ENCODE data around the gene C16orf74. TPM values are rescaled to one million over a fixed set of nuclear protein-coding genes. Genes with fewer than 3 reads are reported as not detected.

Gene C16orf74
- total RNA-seq, 1 donor from 2014 or later: 0.64 TPM

DNA sequence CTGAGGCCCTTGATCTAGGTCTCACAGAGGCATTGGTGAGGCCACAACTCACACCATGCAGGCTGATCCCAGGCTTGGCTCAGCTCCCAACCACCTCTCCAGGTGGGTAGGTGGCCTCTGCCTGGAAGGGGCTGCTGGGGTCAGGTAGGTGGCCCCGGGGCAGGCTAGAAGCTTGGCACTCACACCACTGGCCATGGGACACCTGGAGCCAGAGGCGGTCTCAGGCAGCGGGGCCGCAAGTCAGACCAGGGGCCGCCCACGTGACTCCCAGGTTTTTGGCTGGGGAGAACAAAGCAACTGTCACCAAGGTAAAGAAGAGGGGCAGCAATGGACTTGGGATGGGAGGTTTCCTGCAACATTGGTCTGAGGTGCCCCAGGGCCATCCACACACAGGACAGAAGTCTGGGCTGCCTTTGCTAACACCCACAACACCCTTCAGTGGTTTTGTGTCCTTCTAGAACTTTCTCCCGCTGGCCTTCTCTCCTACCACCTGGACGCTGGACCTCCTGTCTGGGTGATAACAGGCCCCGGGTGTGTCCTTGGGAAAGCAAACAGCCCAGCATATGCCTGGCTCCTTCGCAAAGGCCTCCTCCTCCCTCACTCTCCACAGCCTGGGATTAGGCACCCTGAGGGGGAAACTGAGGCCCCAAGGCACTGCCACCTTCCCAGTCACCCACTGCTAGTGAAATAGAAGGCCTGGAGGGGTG lies 16.4 kb downstream of the C16orf74 start:
- H3K4me1 Mint-ChIP-seq (ENCODE audit: unreplicated experiment): peaks cover 3% of the 10 kb centered on the region
- TF ChIP-seq, protein P1, sequence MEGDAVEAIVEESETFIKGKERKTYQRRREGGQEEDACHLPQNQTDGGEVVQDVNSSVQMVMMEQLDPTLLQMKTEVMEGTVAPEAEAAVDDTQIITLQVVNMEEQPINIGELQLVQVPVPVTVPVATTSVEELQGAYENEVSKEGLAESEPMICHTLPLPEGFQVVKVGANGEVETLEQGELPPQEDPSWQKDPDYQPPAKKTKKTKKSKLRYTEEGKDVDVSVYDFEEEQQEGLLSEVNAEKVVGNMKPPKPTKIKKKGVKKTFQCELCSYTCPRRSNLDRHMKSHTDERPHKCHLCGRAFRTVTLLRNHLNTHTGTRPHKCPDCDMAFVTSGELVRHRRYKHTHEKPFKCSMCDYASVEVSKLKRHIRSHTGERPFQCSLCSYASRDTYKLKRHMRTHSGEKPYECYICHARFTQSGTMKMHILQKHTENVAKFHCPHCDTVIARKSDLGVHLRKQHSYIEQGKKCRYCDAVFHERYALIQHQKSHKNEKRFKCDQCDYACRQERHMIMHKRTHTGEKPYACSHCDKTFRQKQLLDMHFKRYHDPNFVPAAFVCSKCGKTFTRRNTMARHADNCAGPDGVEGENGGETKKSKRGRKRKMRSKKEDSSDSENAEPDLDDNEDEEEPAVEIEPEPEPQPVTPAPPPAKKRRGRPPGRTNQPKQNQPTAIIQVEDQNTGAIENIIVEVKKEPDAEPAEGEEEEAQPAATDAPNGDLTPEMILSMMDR (IDR thresholded peaks at IDR 0.05; ENCODE audit: unreplicated experiment): no peak
- H3K36me3 Mint-ChIP-seq (ENCODE audit: low read depth, unreplicated experiment): no peaks in the 10 kb centered on the region
- DNase-seq (ENCODE audit: low spot score): no peak
- no peak overlapping the region for H3K4me3 Mint-ChIP-seq (ENCODE audit: unreplicated experiment)
- H3K27ac Mint-ChIP-seq (ENCODE audit: unreplicated experiment): no peak overlapping the region
- no peaks in the 10 kb centered on the region for H3K9me3 Mint-ChIP-seq (ENCODE audit: unreplicated experiment)
- H3K27me3 Mint-ChIP-seq (ENCODE audit: unreplicated experiment): peaks cover 9% of the 10 kb centered on the region

DNA sequence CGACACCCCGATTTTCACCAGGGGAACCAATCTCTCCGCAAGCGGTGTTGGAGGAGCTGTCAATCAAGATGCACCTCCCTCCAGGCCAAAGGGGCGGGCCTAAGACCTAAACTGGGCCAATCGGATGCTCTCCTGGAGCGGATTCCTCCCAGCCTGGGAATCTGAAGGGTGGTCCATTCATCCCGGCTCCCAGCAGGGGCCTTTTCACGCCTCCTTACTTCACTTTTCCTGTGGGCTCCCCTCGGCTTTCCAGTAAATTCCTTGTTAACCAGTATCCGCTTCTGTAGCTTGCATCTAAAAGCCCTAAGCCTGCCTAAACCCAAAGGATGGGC lies 17.1 kb downstream of the C16orf74 start:
- Mint-ChIP-seq H3K4me3 (ENCODE audit: unreplicated experiment) (no peak overlapping the region), H3K9me3 (ENCODE audit: unreplicated experiment) (no peaks in the 10 kb centered on the region), H3K4me1 (ENCODE audit: unreplicated experiment) (peaks cover 4% of the 10 kb centered on the region), H3K36me3 (ENCODE audit: low read depth, unreplicated experiment) (no peaks in the 10 kb centered on the region), H3K27me3 (ENCODE audit: unreplicated experiment) (peaks cover 9% of the 10 kb centered on the region), H3K27ac (ENCODE audit: unreplicated experiment) (no peak overlapping the region)
- peak; percentile 57 for DNase-seq (ENCODE audit: low spot score)
- TF ChIP-seq, protein P1 (IDR thresholded peaks at IDR 0.05; ENCODE audit: unreplicated experiment): no peak

DNA sequence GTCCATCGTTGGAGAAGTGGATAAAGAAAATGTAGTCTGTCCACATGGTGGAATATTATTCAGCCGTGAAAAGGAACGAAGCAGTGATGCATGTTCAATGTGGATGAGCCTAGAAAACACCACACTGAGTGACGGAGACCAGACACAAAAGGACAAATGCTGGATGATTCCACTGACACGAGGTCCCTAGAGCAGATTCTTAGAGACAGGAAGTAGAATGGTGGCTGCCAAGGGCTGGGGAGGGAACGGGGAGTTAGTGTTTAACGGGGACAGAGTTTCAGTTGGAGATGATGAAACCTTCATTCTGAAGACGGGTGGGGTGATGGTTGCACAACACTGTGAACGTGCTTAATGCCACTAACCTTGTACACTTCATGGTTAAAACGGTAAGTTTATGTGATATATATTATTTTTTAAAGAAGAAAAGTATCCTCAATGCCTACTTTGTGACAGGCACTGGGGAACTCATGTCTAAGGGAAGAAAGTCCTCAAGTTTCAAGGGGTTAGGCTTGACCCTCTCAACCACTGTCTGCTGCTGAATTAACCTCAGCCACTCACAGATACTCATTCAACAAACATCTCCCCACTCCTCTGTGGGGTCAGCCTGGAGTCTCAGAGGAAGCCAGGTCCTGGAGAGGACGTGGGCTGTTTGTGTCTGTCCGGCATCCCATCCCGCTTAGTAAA lies 17.6 kb downstream of the C16orf74 start:
- DNase-seq (ENCODE audit: low spot score): no peak
- TF ChIP-seq, protein P1 (IDR thresholded peaks at IDR 0.05; ENCODE audit: unreplicated experiment): no peak
- Mint-ChIP-seq H3K27ac (ENCODE audit: unreplicated experiment) (no peak overlapping the region), H3K9me3 (ENCODE audit: unreplicated experiment) (no peaks in the 10 kb centered on the region), H3K4me3 (ENCODE audit: unreplicated experiment) (no peak overlapping the region), H3K4me1 (ENCODE audit: unreplicated experiment) (peaks cover 4% of the 10 kb centered on the region), H3K36me3 (ENCODE audit: low read depth, unreplicated experiment) (no peaks in the 10 kb centered on the region), H3K27me3 (ENCODE audit: unreplicated experiment) (peaks cover 9% of the 10 kb centered on the region)

DNA sequence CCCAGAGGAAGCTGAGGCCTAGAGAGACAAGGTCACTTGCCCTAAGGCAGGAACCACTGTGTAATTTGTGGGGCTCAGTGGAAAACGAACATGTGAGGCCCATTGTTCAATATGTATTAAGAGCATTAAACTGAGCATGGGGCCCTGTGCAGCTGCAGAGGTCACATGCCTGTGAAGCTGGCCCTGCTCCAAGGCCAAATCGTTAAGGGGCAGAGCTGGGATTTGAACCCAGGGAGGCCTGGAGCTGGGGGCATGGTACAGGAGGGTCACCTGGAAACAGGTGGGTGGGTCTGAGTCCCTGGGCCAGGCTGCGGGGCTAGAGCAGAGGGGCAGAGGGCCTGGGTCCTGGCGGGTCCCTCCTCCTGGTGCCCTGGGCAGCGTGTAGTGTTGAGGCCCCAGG lies 19.7 kb downstream of the C16orf74 start:
- Mint-ChIP-seq H3K4me3 (ENCODE audit: unreplicated experiment) (no peak overlapping the region), H3K36me3 (ENCODE audit: low read depth, unreplicated experiment) (no peaks in the 10 kb centered on the region)
- no peak for DNase-seq (ENCODE audit: low spot score)

DNA sequence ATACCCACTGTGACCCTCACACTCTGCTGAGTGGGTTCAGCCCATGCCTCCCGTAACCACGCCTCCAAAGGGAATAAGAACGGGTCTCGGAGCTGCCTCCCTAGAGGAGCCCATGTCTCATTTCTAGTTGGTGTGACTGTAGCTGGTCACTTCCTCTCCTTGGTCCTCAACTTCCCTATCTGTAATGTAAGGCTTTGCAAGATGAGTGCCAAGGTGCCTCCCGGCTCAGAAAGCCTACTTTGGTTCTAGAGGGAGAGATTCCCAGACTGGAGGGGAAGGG lies 20.8 kb downstream of the C16orf74 start:
- Mint-ChIP-seq H3K4me3 (ENCODE audit: unreplicated experiment) (no peak overlapping the region), H3K9me3 (ENCODE audit: unreplicated experiment) (no peaks in the 10 kb centered on the region), H3K27me3 (ENCODE audit: unreplicated experiment) (peaks cover 8% of the 10 kb centered on the region), H3K36me3 (ENCODE audit: low read depth, unreplicated experiment) (no peaks in the 10 kb centered on the region), H3K4me1 (ENCODE audit: unreplicated experiment) (peaks cover 4% of the 10 kb centered on the region), H3K27ac (ENCODE audit: unreplicated experiment) (no peak overlapping the region)
- TF ChIP-seq, protein P1 (IDR thresholded peaks at IDR 0.05; ENCODE audit: unreplicated experiment): no peak
- DNase-seq (ENCODE audit: low spot score): no peak

More for the DNA sequence above, 19.7 kb downstream of the C16orf74 start:
- Mint-ChIP-seq H3K4me1 (ENCODE audit: unreplicated experiment) (peaks cover 4% of the 10 kb centered on the region), H3K27ac (ENCODE audit: unreplicated experiment) (no peak overlapping the region), H3K9me3 (ENCODE audit: unreplicated experiment) (no peaks in the 10 kb centered on the region), H3K27me3 (ENCODE audit: unreplicated experiment) (peaks cover 8% of the 10 kb centered on the region)
- TF ChIP-seq, protein P1 (IDR thresholded peaks at IDR 0.05; ENCODE audit: unreplicated experiment): no peak

Measured in endothelial cell (in vitro differentiated cells).